Duodenal mucosa (tissue), 2 donors: ENCODE measurements around the gene ADNP2.

Source experiments
- H3K27ac ChIP-seq: one replicate; pipeline ENCODE4 v1.7.0; 2013; ENCODE audit warnings: low read depth, low read length
- H3K27me3 ChIP-seq, 2 donors: one replicate each; pipeline ENCODE4 v1.7.0; 2013; ENCODE audit warnings: low read length in 2 of 2, control low read depth in 1 of 2; ENCODE audit not compliant: insufficient read depth in 2 of 2, control insufficient read depth in 1 of 2
- H3K36me3 ChIP-seq, 2 donors: one replicate each; pipeline ENCODE4 v1.7.0; 2013; ENCODE audit warnings: low read length in 2 of 2, control low read depth in 1 of 2; ENCODE audit not compliant: insufficient read depth in 2 of 2, control insufficient read depth in 1 of 2
- H3K4me1 ChIP-seq, 2 donors: one replicate each; pipeline ENCODE4 v1.7.0; 2013; ENCODE audit warnings: low read length in 2 of 2, control low read depth in 1 of 2; ENCODE audit not compliant: insufficient read depth in 2 of 2, control insufficient read depth in 1 of 2
- H3K4me3 ChIP-seq, 2 donors: one replicate each; pipeline ENCODE4 v1.7.0; 2013; ENCODE audit warnings: low read length in 2 of 2, low read depth in 1 of 2
- H3K9ac ChIP-seq, 2 donors: one replicate each; pipeline ENCODE4 v1.7.0; 2013; ENCODE audit warnings: low read length in 2 of 2, low read depth in 1 of 2
- H3K9me3 ChIP-seq, 2 donors: one replicate each; pipeline ENCODE4 v1.7.0; 2013; ENCODE audit warnings: low read length in 2 of 2, control low read depth in 1 of 2; ENCODE audit not compliant: control insufficient read depth in 1 of 2

ADNP2 gene

GRCh38 chr18:80126797-80127196, 17.7 kb downstream of the ADNP2 start:
- Histone ChIP-seq H3K9me3 (no peaks in the 10 kb centered on the region), H3K27me3 (no peaks in the 10 kb centered on the region), H3K4me3 (no peak overlapping the region), H3K27ac (no peak overlapping the region), H3K36me3 (peaks cover 8 to 11% of the 10 kb centered on the region in 2 donors), H3K9ac (no peak overlapping the region), H3K4me1 (no peaks in the 10 kb centered on the region)

DNA sequence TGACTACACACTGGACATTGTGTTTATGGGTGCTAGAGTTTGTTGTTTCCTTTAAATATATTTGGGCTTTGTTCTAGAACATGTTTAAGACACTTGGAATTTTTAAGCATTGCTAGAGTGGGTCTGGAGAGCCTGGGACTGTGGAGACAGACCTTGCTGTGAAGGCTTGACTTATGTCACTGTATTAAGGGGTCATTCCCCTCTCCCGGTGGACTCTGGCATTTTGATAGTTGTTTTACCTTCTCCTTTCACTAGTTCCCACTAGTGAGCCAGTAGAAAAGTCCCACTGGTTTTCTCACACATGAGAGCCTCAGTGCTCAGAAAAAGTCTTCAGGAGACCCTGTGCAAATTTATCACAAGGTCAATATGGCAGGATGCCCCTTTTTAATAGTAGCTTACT, 18.6 kb downstream of the ADNP2 start:
- Histone ChIP-seq H3K27ac (no peak overlapping the region), H3K36me3 (peaks cover 11% of the 10 kb centered on the region in 2 donors), H3K27me3 (no peaks in the 10 kb centered on the region), H3K9ac (no peak overlapping the region), H3K9me3 (no peaks in the 10 kb centered on the region), H3K4me3 (no peak overlapping the region), H3K4me1 (no peaks in the 10 kb centered on the region)

- Histone ChIP-seq H3K4me3 (no peak overlapping the region), H3K4me1 (no peaks in the 10 kb centered on the region), H3K9me3 (no peaks in the 10 kb centered on the region), H3K9ac (no peak overlapping the region), H3K36me3 (peaks cover 13 to 30% of the 10 kb centered on the region in 2 donors), H3K27ac (no peak overlapping the region), H3K27me3 (no peaks in the 10 kb centered on the region)
Observed at GRCh38 chr18:80129672-80130367, 20.8 kb downstream of the ADNP2 start.

- Histone ChIP-seq H3K27ac (no peak overlapping the region), H3K4me1 (no peaks in the 10 kb centered on the region), H3K36me3 (peaks cover 20 to 33% of the 10 kb centered on the region in 2 donors), H3K27me3 (no peaks in the 10 kb centered on the region), H3K4me3 (no peak overlapping the region), H3K9me3 (no peaks in the 10 kb centered on the region), H3K9ac (no peak overlapping the region)
Observed at GRCh38 chr18:80130555-80130954, 21.5 kb downstream of the ADNP2 start.

DNA sequence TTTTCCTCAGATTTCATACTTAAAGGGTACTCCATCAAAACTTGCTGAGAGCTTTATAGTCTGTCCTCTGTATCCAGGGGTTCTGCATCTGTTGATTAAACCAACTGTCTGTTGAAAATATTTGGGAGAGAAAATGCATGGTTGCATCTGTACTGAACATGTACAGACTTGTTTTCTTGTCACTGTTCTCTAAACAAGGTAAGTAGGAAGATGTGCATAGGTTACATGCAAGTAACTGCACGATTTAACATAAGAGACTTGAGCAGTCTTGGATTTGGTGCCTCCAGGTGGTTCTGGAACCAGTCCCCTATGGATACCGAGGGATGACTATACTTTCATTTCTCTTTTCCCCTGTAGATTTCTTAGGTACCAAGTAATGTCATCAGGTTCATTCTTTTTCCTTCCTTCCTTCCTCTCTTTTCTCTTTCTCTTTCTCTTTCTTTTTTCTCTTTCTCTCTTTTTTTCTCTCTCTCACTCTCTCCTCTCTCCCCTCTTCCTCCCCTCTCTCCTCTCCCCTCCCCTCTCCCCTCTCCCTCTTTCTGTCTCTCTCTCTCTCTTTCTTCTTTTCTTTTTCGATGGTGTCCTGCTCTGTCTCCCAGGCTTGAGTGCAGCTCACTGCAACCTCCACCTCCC, 23.2 kb downstream of the ADNP2 start:
- Histone ChIP-seq H3K36me3 (peaks cover 35 to 51% of the 10 kb centered on the region in 2 donors), H3K4me3 (no peak overlapping the region), H3K27ac (no peak overlapping the region), H3K27me3 (no peaks in the 10 kb centered on the region), H3K9ac (no peak overlapping the region), H3K4me1 (no peaks in the 10 kb centered on the region), H3K9me3 (no peaks in the 10 kb centered on the region)

DNA sequence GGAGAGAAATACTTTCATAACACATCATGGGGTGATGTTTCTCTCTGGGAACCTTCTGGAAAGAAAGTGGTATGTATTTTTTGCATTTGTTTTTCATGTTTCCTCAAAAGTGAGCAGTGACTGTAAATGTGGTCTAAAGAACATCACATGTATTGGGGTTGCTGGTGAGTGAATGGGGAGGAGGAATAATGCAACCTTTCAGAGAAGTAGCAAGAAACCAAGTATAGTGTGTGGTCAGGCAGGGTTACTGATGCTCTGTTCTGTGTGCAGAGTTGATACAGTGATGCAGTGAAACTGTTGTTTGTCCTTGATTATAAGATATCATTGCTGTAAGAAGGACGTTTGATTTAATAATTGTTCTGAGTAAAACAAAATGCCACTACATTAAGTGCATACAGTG, 24.1 kb downstream of the ADNP2 start:
- H3K9ac ChIP-seq, result no peak overlapping the region
- H3K36me3 ChIP-seq, result peaks cover 40 to 59% of the 10 kb centered on the region in 2 donors

GRCh38 chr18:80135136-80135535, 26.1 kb downstream of the ADNP2 start:
- Histone ChIP-seq H3K36me3 (peaks cover 52 to 72% of the 10 kb centered on the region in 2 donors), H3K4me1 (no peaks in the 10 kb centered on the region), H3K27me3 (no peaks in the 10 kb centered on the region), H3K9me3 (no peaks in the 10 kb centered on the region), H3K9ac (no peak overlapping the region), H3K4me3 (no peak overlapping the region), H3K27ac (no peak overlapping the region)

More for the DNA sequence above, 24.1 kb downstream of the ADNP2 start:
- H3K4me1 ChIP-seq, result no peaks in the 10 kb centered on the region
- H3K9me3 ChIP-seq, result no peaks in the 10 kb centered on the region
- no peak overlapping the region for H3K27ac ChIP-seq
- H3K27me3 ChIP-seq, result no peaks in the 10 kb centered on the region
- H3K4me3 ChIP-seq, result no peak overlapping the region

DNA sequence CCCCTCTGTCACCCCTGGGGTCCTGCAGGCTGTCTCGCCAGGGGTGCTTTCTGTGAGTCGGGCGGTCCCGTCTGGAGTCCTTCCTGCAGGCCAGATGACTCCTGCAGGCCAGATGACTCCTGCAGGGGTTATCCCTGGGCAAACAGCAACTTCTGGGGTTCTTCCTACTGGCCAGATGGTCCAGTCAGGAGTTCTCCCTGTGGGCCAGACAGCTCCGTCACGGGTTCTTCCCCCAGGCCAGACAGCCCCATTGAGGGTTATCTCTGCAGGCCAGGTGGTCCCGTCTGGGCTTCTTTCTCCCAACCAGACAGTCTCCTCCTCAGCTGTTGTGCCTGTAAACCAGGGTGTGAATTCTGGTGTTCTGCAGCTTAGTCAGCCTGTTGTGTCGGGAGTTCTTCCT, 27.6 kb downstream of the ADNP2 start:
- Histone ChIP-seq H3K4me1 (no peaks in the 10 kb centered on the region), H3K4me3 (no peak overlapping the region), H3K27me3 (no peaks in the 10 kb centered on the region), H3K27ac (no peak overlapping the region), H3K9me3 (no peaks in the 10 kb centered on the region), H3K36me3 (peaks cover 47 to 64% of the 10 kb centered on the region in 2 donors), H3K9ac (no peak overlapping the region)

DNA sequence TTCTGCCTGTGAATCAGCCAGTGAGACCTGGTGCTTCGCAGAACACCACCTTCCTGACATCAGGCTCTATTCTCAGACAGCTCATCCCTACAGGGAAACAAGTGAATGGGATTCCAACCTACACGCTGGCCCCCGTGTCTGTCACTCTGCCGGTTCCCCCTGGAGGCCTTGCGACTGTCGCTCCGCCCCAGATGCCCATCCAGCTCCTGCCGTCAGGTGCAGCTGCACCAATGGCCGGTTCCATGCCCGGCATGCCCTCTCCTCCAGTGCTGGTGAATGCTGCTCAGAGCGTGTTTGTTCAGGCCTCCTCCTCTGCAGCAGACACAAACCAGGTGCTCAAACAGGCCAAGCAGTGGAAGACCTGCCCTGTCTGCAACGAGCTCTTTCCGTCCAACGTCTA, 28.1 kb downstream of the ADNP2 start:
- Histone ChIP-seq H3K27ac (no peak overlapping the region), H3K4me1 (no peaks in the 10 kb centered on the region), H3K9ac (no peak overlapping the region), H3K36me3 (peaks cover 47 to 64% of the 10 kb centered on the region in 2 donors), H3K27me3 (no peaks in the 10 kb centered on the region), H3K4me3 (no peak overlapping the region), H3K9me3 (no peaks in the 10 kb centered on the region)

DNA sequence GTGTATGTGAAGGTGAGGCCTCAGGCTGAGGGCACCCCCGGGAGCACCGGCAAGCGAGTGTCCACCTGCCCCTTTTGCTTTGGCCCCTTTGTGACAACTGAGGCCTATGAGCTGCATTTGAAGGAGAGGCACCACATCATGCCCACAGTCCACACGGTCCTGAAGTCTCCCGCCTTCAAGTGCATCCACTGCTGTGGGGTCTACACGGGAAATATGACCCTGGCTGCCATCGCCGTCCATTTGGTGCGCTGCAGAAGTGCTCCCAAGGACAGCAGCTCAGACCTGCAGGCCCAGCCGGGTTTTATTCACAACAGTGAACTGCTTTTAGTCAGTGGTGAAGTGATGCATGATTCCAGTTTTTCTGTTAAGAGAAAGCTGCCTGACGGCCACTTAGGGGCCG, 28.9 kb downstream of the ADNP2 start:
- Histone ChIP-seq H3K4me3 (no peak overlapping the region), H3K9me3 (no peaks in the 10 kb centered on the region), H3K27me3 (no peaks in the 10 kb centered on the region), H3K4me1 (no peaks in the 10 kb centered on the region), H3K36me3 (peaks cover 47 to 61% of the 10 kb centered on the region in 2 donors), H3K27ac (no peak overlapping the region), H3K9ac (no peak overlapping the region)
